ENCODE results near the gene PTPRM. TPM values are rescaled to one million over a fixed set of nuclear protein-coding genes. Genes with fewer than 3 reads are reported as not detected.

PTPRM gene
- polyA plus RNA-seq, 1 donor (not counting 4 experiments of a cell fraction or from before 2014, with no cell fraction given) = 54.5 TPM

DNA sequence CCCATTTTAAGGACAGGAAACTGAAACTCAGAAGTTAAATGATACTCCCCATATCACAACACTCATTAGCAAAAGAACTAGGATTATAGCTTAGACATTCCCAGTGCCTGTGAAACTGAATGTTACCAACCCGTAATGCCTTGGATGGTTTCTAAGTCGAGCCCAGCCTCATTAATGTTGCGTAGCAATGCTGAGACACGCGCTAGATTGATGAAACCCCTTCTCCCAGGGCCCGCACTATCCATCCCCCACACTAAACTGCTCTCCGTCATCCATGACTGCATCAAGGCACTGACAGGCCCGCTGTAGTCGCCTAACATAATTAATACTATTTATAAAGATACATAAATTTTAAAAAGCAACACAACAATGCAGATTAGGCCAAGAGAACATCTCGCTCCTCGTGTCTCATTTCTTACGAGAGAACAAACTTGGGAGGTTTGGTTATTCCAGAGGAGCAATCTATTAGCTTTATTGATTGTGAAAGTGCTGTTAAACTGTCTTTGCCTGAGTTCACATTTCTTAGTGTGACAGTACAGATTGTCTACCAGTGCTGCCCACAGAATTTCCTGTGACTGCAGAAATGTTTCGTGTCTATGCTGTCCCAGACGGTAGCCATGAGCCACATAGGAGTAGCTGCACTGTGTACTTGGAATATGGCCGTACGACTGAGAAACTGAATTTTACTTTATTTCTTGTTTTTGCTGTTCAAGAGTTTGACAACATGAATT, 729.9 kb downstream of the PTPRM start:
- Histone ChIP-seq H3K9me3 (ENCODE audit: control insufficient read depth, low read depth, low read length) (no peaks in the 10 kb centered on the region), H3K9ac (ENCODE audit: control insufficient read depth, extremely low read depth, insufficient read depth, low read length) (no peak overlapping the region), H3K4me2 (ENCODE audit: control insufficient read depth, extremely low read depth, insufficient read depth, low read depth, low read length) (no peak overlapping the region), H3K79me2 (ENCODE audit: control insufficient read depth, insufficient read depth, low read length) (no peaks in the 10 kb centered on the region), H2AFZ (ENCODE audit: control insufficient read depth, low read length) (no peak overlapping the region), H3K4me3 (ENCODE audit: control insufficient read depth in 2 of 3, extremely low read depth in 1 of 3, insufficient read depth in 2 of 3, low read depth in 1 of 3, low read length in 3 of 3) (no peak overlapping the region), H4K20me1 (ENCODE audit: control insufficient read depth, extremely low read depth, insufficient read depth, low read length) (no peaks in the 10 kb centered on the region), H3K4me1 (ENCODE audit: control insufficient read depth, extremely low read depth, insufficient read depth, low read length) (no peaks in the 10 kb centered on the region), H3K27ac (ENCODE audit: control insufficient read depth, insufficient read depth, low read length) (no peak overlapping the region), H3K36me3 (ENCODE audit: control insufficient read depth in 2 of 2, extremely low read depth in 1 of 2, insufficient read depth in 2 of 2, low read length in 2 of 2) (no peaks in the 10 kb centered on the region), H3K9me1 (ENCODE audit: control insufficient read depth, extremely low read depth, insufficient read depth, low read length) (no peaks in the 10 kb centered on the region), H3K27me3 (ENCODE audit: control insufficient read depth, extremely low read depth, insufficient read depth, low read length) (no peaks in the 10 kb centered on the region)
- FAIRE-seq (no peak), DNase-seq (ENCODE audit: low read depth, low spot score) (no peak)
- TF ChIP-seq, protein P1, sequence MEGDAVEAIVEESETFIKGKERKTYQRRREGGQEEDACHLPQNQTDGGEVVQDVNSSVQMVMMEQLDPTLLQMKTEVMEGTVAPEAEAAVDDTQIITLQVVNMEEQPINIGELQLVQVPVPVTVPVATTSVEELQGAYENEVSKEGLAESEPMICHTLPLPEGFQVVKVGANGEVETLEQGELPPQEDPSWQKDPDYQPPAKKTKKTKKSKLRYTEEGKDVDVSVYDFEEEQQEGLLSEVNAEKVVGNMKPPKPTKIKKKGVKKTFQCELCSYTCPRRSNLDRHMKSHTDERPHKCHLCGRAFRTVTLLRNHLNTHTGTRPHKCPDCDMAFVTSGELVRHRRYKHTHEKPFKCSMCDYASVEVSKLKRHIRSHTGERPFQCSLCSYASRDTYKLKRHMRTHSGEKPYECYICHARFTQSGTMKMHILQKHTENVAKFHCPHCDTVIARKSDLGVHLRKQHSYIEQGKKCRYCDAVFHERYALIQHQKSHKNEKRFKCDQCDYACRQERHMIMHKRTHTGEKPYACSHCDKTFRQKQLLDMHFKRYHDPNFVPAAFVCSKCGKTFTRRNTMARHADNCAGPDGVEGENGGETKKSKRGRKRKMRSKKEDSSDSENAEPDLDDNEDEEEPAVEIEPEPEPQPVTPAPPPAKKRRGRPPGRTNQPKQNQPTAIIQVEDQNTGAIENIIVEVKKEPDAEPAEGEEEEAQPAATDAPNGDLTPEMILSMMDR (optimal IDR thresholded peaks at IDR 0.05 in 1 of 3, IDR thresholded peaks at IDR 0.05 in 1 of 3, conservative IDR thresholded peaks at IDR 0.05 in 1 of 3; ENCODE audit: extremely low read depth in 1 of 3, insufficient read depth in 2 of 3, low read length in 3 of 3) = no peak
- TF ChIP-seq EZH2 (IDR thresholded peaks at IDR 0.05; ENCODE audit: low read length) = no peak
- dilution Hi-C loops (cut with MboI; ENCODE audit: extremely low pct_ligation_motif_present, low sequenced_read_pairs) = no loop called here

DNA sequence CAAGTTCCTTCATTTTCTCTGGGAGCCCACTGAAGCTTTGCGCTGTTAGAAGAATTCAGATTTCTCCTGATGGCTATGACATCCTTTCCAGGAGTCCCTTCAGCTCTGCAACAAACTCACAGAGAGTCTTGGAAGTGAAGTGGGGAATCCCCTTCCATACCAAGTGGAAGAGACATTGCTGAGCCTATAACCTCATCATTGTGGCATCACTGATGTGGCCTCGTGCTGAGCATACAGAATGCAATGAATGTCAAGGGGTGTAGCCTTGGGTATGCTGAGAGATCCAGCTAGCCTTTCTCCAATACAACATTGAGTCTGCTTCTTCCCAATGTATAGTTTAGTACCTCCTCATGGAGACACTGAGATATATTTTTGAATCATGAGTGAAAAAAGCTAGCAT, 731.1 kb downstream of the PTPRM start:
- Histone ChIP-seq H3K9me1 (ENCODE audit: control insufficient read depth, extremely low read depth, insufficient read depth, low read length) (no peaks in the 10 kb centered on the region), H3K4me1 (ENCODE audit: control insufficient read depth, extremely low read depth, insufficient read depth, low read length) (no peaks in the 10 kb centered on the region), H3K4me3 (ENCODE audit: control insufficient read depth in 2 of 3, extremely low read depth in 1 of 3, insufficient read depth in 2 of 3, low read depth in 1 of 3, low read length in 3 of 3) (no peak overlapping the region), H2AFZ (ENCODE audit: control insufficient read depth, low read length) (no peak overlapping the region), H4K20me1 (ENCODE audit: control insufficient read depth, extremely low read depth, insufficient read depth, low read length) (no peaks in the 10 kb centered on the region), H3K9ac (ENCODE audit: control insufficient read depth, extremely low read depth, insufficient read depth, low read length) (no peak overlapping the region), H3K79me2 (ENCODE audit: control insufficient read depth, insufficient read depth, low read length) (no peaks in the 10 kb centered on the region), H3K36me3 (ENCODE audit: control insufficient read depth in 2 of 2, extremely low read depth in 1 of 2, insufficient read depth in 2 of 2, low read length in 2 of 2) (no peaks in the 10 kb centered on the region), H3K4me2 (ENCODE audit: control insufficient read depth, extremely low read depth, insufficient read depth, low read depth, low read length) (no peak overlapping the region), H3K27me3 (ENCODE audit: control insufficient read depth, extremely low read depth, insufficient read depth, low read length) (no peaks in the 10 kb centered on the region), H3K27ac (ENCODE audit: control insufficient read depth, insufficient read depth, low read length) (no peak overlapping the region), H3K9me3 (ENCODE audit: control insufficient read depth, low read depth, low read length) (no peaks in the 10 kb centered on the region)
- DNase-seq (ENCODE audit: low read depth, low spot score) (no peak), FAIRE-seq (no peak)
- TF ChIP-seq EZH2 (IDR thresholded peaks at IDR 0.05; ENCODE audit: low read length) = no peak
- TF ChIP-seq, protein P1 (optimal IDR thresholded peaks at IDR 0.05 in 1 of 3, IDR thresholded peaks at IDR 0.05 in 1 of 3, conservative IDR thresholded peaks at IDR 0.05 in 1 of 3; ENCODE audit: extremely low read depth in 1 of 3, insufficient read depth in 2 of 3, low read length in 3 of 3) = no peak
- dilution Hi-C loops (cut with MboI; ENCODE audit: extremely low pct_ligation_motif_present, low sequenced_read_pairs) = no loop called here
